ENCODE data around the gene B3GAT1.

The B3GAT1 gene

DNA sequence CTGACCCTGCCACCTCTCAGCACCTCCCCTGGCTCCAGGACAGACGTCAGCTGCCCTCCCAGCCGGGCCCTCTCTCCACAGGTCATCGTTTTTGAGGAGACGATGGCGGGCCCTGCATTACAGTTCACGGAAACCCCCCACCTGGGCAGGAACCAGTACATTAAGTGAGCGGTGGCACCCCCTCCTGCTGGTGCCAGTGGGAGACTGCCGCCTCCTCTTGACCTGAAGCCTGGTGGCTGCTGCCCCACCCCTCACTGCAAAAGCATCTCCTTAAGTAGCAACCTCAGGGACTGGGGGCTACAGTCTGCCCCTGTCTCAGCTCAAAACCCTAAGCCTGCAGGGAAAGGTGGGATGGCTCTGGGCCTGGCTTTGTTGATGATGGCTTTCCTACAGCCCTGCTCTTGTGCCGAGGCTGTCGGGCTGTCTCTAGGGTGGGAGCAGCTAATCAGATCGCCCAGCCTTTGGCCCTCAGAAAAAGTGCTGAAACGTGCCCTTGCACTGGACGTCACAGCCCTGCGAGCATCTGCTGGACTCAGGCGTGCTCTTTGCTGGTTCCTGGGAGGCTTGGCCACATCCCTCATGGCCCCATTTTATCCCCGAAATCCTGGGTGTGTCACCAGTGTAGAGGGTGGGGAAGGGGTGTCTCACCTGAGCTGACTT, 37.0 kb downstream of the B3GAT1 start:
- in situ Hi-C loops (cut with HindIII; ENCODE audit: low sequenced_read_pairs), result no loop called here

DNA sequence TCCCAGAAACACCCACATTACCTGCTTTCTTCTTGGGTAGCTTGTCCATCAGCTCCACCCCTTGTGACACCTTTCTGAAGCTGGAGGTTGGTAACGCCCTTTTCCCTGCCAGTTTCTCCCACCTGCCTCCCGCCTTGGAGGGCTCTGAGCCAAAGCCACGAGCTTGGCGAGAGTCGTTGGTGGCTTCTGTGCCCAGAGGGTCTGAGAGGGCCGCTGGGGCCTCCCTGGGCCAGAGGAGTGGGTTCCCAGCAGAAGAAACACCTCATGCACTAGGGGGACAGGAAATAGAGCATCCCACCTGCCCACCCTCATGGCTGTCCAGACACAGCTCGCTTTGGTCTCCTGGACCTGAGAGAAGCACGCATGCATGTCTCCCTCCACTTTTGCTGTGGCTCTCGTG, 37.9 kb downstream of the B3GAT1 start:
- in situ Hi-C loops (cut with HindIII; ENCODE audit: low sequenced_read_pairs), result no loop called here

GRCh38 chr11:134373591-134374052, 38.4 kb downstream of the B3GAT1 start:
- in situ Hi-C loops (cut with HindIII; ENCODE audit: low sequenced_read_pairs), result no loop called here

DNA sequence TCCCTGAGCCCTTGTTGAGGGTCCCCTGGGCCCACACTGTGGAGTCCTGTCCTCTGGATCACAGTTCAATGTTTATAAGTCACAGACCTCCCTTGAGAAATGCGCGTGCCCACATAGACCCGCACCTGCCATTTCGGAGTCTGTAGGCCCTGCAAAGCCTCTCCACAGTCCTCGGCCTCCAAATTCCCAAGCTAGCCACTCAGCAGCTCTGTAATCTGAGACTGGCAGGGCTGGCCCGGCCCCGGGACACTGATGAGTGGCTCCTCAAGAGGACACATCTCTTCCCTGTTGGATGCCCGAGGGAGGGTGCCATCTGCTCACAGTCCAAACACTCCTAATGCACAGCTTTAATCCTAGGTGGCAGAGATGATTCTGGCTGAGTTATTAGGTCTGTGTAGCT, 39.1 kb downstream of the B3GAT1 start:
- in situ Hi-C loops (cut with HindIII; ENCODE audit: low sequenced_read_pairs), result no loop called here

- in situ Hi-C loops (cut with HindIII; ENCODE audit: low sequenced_read_pairs), result no loop called here
These were observed 39.5 kb downstream of the B3GAT1 start for GRCh38 chr11:134372536-134372935.

DNA sequence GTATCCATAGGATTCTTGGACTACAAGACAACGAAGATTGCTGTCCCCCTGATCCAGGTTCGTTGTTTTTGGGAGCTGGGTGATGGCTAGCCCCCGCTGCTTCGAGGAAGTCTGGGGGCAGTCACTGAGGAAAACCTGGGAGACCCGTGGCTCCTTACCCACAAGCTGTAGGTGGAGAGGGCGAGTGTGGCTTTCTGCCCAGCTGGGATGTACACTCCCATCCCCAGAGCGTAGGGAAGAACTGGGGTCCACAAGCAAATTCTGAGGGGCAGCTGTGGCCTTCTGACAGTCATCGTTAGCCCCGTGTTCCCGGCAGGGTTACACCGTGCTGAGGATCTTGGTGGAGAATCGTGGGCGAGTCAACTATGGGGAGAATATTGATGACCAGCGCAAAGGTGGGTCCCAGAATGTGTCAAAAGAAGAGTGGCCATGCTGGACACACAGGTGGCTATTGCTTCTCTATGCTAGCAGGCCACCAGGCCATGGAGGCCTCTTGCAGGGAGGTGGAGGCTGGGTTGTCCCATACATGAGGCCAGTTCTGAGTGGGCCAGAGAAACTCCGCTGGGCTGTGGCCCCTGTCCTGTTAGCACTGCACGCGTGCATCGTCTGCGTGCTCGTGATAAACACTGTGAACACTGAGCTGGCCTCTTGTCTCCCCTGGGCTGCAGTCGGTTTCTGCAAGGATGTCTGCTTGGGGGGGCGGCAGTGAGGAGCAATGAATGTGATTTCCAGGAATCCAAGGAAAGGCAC, 40.4 kb downstream of the B3GAT1 start:
- in situ Hi-C loops (cut with HindIII; ENCODE audit: low sequenced_read_pairs), result no loop called here

DNA sequence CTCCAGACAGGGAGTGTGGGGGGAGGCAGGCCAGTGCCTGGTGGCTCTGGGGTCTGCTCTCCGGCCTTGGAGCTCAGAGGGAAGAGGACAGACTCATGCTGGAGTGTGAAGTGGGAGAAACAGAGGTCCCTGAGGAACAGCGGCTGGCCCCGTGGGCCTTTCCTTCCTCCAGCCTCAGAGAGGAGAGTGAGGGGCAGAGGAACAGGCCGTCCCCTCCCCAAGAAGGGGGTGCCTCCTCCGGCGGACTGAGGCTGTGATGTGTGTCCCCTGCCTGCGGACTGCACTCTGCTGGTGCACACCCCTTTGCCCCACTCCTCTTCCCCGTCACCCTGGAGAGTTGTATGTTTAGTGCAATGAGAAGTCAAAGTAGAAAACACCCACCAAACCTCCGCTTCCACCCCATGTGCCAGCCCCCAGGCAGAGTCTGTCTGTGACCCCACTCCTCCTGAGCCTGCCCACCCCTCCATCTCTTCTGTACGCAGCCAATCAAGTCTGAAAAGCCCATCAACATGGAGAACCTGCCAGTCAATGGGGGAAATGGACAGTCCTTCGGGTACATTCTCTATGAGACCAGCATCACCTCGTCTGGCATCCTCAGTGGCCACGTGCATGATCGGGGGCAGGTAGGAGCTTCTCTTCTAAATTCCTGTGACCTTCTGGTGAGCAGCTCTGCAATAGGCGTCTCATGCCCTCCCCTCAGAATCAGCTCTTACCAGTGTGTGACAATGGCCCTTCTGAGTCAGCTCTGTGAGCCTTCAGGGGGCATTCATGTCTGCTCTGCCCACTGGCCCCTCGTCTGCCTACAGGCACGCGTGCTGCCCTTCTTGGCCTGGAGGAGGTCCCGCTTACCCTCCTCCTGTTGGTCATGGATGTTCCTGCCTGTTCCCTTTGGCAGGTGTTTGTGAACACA, 41.3 kb downstream of the B3GAT1 start:
- in situ Hi-C loops (cut with HindIII; ENCODE audit: low sequenced_read_pairs), result no loop called here

DNA sequence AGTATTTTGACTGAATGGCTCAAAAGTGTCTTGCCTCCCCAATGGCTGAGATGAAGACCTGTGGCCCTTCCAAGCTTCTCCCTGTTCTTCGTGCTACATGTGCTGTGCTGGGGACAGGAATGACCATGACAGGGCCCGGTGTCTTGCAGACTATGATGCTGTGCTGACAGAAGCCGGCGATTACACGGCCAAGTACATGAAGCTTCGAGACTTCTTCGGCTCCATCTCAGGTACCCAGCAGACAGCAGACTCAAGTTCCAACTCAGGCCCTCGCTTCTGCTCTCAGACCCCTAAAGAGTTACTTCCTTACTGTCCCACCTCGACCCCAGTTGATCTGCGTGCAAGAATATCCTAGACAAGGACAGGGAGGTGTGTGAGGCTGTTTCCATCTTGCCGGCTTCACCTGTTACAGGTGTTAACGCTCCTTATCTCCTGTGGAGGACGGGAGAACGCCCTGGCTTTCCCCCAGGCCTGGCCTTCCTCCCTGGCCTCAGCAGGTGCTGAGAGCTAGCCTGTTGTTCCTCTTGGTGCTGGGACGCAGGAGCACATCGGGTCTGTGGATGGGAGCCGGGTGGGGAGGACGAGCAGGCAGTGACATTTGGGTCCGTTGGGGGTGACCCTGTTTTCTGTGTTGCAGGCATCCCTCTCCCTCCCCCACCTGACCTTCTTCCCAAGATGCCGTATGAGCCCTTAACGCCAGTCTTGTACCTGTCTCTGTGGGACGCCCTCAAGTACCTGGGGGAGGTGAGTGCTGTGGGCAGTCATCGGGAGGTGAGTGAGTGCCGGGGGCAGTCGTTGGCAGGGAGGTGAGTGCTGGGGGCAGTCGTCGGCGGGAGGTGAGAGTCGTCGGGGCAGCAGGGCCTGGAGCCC, 42.2 kb downstream of the B3GAT1 start:
- in situ Hi-C loops (cut with HindIII; ENCODE audit: low sequenced_read_pairs), result no loop called here

GRCh38 chr11:134367781-134368180, 44.3 kb downstream of the B3GAT1 start:
- in situ Hi-C loops (cut with HindIII; ENCODE audit: low sequenced_read_pairs), result no loop called here

- in situ Hi-C loops (cut with HindIII; ENCODE audit: low sequenced_read_pairs), result no loop called here
These were observed 45.8 kb downstream of the B3GAT1 start for GRCh38 chr11:134366254-134366653.

- in situ Hi-C loops (cut with HindIII; ENCODE audit: low sequenced_read_pairs), result no loop called here
These were observed 46.8 kb downstream of the B3GAT1 start for GRCh38 chr11:134365011-134365925.

DNA sequence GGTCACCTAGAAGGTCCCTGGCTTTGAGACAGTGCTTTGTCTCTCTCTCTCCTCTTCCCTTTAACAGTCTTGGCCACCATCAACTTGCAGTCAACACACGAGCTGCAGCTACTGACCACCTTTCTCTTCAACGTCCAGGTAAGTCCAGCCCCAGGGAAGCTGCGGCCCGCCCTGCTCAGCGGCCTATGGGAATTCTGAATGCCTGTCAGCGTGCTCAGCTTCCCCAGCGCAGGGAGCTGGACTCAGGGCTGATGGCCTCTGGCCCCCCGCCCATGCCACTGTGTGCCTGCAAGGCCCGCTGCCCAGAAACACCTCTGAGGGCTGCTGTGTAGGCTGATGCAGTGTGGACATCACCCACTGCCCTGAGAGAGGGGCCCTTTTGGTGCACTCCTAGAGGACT, 47.8 kb downstream of the B3GAT1 start:
- in situ Hi-C loops (cut with HindIII; ENCODE audit: low sequenced_read_pairs), result no loop called here

GRCh38 chr11:134363592-134363991, 48.5 kb downstream of the B3GAT1 start:
- in situ Hi-C loops (cut with HindIII; ENCODE audit: low sequenced_read_pairs), result no loop called here

GRCh38 chr11:134363161-134363560, 48.9 kb downstream of the B3GAT1 start:
- in situ Hi-C loops (cut with HindIII; ENCODE audit: low sequenced_read_pairs), result no loop called here

DNA sequence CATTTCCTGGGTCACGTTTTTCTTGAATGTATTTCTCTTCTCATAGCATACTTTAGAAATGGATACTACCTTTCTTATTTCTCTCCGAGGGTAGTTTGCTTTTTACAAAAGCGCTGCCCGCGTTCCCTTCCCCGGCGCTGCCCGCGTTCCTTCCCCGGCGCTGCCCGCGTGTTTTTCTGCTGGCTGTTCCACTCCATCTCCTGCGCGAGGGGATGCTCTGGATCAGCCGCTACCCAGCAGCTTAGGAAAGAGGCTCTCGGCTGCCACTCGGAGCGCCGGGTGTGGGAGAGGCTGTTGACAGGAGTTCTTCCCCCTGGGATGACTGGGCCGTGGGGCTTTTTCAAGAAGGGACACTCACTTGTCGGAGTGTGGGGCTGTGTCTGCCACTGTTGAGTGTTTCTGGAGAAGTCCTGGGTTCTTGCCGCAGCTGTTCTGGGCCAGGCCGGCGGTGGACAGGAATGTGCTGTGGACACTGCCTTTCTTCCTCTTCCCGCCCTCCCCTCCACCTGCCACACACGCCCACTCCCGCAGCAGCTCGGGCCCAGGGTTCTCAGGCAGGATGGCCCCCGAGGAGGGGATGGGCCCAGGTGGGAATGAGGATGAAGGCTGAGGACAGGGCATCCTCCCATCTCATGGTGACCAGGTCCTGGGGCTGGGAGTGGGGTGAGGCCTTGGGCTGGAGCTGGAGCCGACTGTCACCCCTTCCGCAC, 49.7 kb downstream of the B3GAT1 start:
- in situ Hi-C loops (cut with HindIII; ENCODE audit: low sequenced_read_pairs), result no loop called here

- in situ Hi-C loops (cut with HindIII; ENCODE audit: low sequenced_read_pairs), result no loop called here
These were observed 50.4 kb downstream of the B3GAT1 start for GRCh38 chr11:134361661-134362060.

GRCh38 chr11:134360050-134360835, 51.8 kb downstream of the B3GAT1 start:
- in situ Hi-C loops (cut with HindIII; ENCODE audit: low sequenced_read_pairs), result no loop called here

DNA sequence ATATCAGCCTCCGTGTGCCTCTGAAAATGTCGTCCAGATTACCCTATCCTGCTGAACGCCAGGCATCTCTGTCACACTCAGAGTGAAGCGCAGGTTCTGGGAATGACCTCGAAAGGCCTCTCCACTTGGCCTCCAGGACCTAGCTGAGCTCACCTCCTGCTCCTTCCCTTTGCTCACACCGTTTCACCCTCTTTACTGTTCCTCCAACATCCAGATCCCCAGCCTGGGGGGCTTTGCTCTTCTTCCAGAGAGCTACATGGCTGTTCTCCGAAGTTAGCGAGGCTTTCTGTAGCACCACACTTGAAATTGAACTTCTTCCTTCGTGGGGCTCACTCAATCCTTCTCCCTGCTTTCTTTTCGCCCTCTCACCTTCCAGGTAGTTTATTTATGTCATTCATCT, 52.4 kb downstream of the B3GAT1 start:
- in situ Hi-C loops (cut with HindIII; ENCODE audit: low sequenced_read_pairs), result no loop called here

Measured in DLD1 (cell line).